ENCODE results near the gene FTO.
A peak's percentile ranks its signal among the peaks of the same experiment; 100 is the strongest.

FTO gene

GRCh38 chr16:54027558-54027957 is 323.6 kb downstream of the FTO start:
- no peak for DNase-seq

GRCh38 chr16:54027995-54028394 is 324.0 kb downstream of the FTO start:
- DNase-seq, result no peak

- DNase-seq, result no peak
Measured at GRCh38 chr16:54030451-54030850, 326.5 kb downstream of the FTO start.

- no peak for DNase-seq
Measured at GRCh38 chr16:54031107-54031760, 327.3 kb downstream of the FTO start.

- no peak for DNase-seq
Measured at GRCh38 chr16:54033747-54034146, 329.8 kb downstream of the FTO start.

GRCh38 chr16:54034684-54035083 is 330.7 kb downstream of the FTO start:
- no peak for DNase-seq

- no peak for DNase-seq
Measured at GRCh38 chr16:54040480-54040879, 336.5 kb downstream of the FTO start.

- no peak for DNase-seq
Measured at GRCh38 chr16:54040975-54041374, 337.0 kb downstream of the FTO start.

- peak; percentile 16 for DNase-seq
Measured at GRCh38 chr16:54048586-54049495, 344.9 kb downstream of the FTO start.

- no peak for DNase-seq
Measured at GRCh38 chr16:54049591-54050458, 345.9 kb downstream of the FTO start.

- no peak for DNase-seq
Measured at GRCh38 chr16:54050459-54051210, 346.7 kb downstream of the FTO start.

- no peak for DNase-seq
Measured at GRCh38 chr16:54051821-54052220, 347.9 kb downstream of the FTO start.

- DNase-seq, result no peak
Measured at GRCh38 chr16:54052271-54052670, 348.3 kb downstream of the FTO start.

- no peak for DNase-seq
Measured at GRCh38 chr16:54053891-54054820, 350.2 kb downstream of the FTO start.

- no peak for DNase-seq
Measured at GRCh38 chr16:54055191-54055590, 351.2 kb downstream of the FTO start.

- DNase-seq, result no peak
Measured at GRCh38 chr16:54055864-54056263, 351.9 kb downstream of the FTO start.

- DNase-seq, result no peak
Measured at GRCh38 chr16:54056921-54057320, 353.0 kb downstream of the FTO start.

- DNase-seq, result no peak
Measured at GRCh38 chr16:54059319-54059718, 355.4 kb downstream of the FTO start.

GRCh38 chr16:54060599-54061421 is 356.9 kb downstream of the FTO start:
- no peak for DNase-seq

GRCh38 chr16:54061454-54061853 is 357.5 kb downstream of the FTO start:
- no peak for DNase-seq

Measured in DMS79 (cell line).